Neural progenitor cell (in vitro differentiated cells): ENCODE data around the gene GGT6.

Experiments
- CTCF ChIP-seq: fragments of 200-600 bp; sonication (generic); IDR thresholded peaks from 2 replicates; pipeline ENCODE4 v1.5.1; 2017; ENCODE audit warnings: antibody characterized with exemption, mild to moderate bottlenecking
- EZH2phosphoT487 ChIP-seq: fragments of 200-600 bp; sonication (generic); IDR thresholded peaks from 2 replicates; pipeline ENCODE4 v1.6.1; 2017; ENCODE audit warnings: antibody characterized with exemption

- TF ChIP-seq EZH2phosphoT487 (no peak), CTCF (no peak)
These were observed 43.8 kb upstream of the GGT6 start for GRCh38 chr17:4604111-4604644.
